ENCODE results near the gene CPXM2.

DNA sequence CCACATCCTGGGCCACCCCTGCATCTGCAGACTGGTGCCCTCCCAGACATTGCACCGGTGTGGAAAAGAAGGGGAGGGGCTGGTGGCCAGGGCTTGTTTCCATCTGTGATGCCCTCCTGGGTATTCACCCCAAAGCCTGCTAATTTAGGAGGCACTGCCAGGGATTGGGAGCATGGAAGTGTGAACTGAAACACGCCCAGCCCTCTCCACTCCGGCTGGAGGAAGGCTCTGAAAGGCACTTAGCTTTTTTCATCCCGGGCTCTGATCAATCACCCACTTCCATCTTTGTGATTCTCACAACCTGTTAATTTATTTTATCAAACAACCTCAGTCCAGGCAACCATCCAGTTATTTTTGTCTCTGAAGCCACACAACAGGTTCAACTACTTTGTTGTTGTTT is 20.9 kb upstream of the CPXM2 start:
- TF ChIP-seq SMC3 (IDR thresholded peaks at IDR 0.05; ENCODE audit: borderline replicate concordance, low read length), result no peak
- no peak for TF ChIP-seq POLR2AphosphoS5 (IDR thresholded peaks at IDR 0.05; ENCODE audit: low read length)
- no peak for TF ChIP-seq ZNF274 (IDR thresholded peaks at IDR 0.05; ENCODE audit: insufficient read depth, insufficient read length)
- TF ChIP-seq ETV6 (conservative IDR thresholded peaks at IDR 0.05 in 1 of 2, IDR thresholded peaks at IDR 0.05 in 1 of 2; ENCODE audit: borderline replicate concordance in 1 of 2, low read depth in 1 of 2), result no peak
- no peak for TF ChIP-seq CTCF (IDR thresholded peaks at IDR 0.05 in 2 of 3, conservative IDR thresholded peaks at IDR 0.05 in 1 of 3; ENCODE audit: control insufficient read depth in 2 of 3, extremely low read depth in 1 of 3, insufficient read depth in 1 of 3, low read depth in 3 of 3, low read length in 3 of 3)
- no peak for TF ChIP-seq CEBPB (IDR thresholded peaks at IDR 0.05; ENCODE audit: borderline replicate concordance in 1 of 2, low read depth in 2 of 2, low read length in 2 of 2)
- no peak for TF ChIP-seq ZNF24 (IDR thresholded peaks at IDR 0.05)
- no peak for TF ChIP-seq KDM1A (IDR thresholded peaks at IDR 0.05; ENCODE audit: borderline replicate concordance)
